VCaP (cell line): Measurements from ENCODE around the gene TEAD1.
A peak's percentile ranks its signal among the peaks of the same experiment; 100 is the strongest.

ENCODE experiments used
- H3K27ac ChIP-seq: fragments of 450-650 bp; 2 replicates; pipeline ENCODE4 v1.5.1; 2017
- CTCF ChIP-seq: fragments of 450-650 bp; conservative IDR thresholded peaks from 2 replicates; pipeline ENCODE4 v1.5.1; 2017; ENCODE audit warnings: mild to moderate bottlenecking, moderate library complexity

TEAD1 gene

GRCh38 chr11:12812849-12813248 lies 138.6 kb downstream of the TEAD1 start:
- TF ChIP-seq CTCF, result no peak
- no peak overlapping the region for H3K27ac ChIP-seq

DNA sequence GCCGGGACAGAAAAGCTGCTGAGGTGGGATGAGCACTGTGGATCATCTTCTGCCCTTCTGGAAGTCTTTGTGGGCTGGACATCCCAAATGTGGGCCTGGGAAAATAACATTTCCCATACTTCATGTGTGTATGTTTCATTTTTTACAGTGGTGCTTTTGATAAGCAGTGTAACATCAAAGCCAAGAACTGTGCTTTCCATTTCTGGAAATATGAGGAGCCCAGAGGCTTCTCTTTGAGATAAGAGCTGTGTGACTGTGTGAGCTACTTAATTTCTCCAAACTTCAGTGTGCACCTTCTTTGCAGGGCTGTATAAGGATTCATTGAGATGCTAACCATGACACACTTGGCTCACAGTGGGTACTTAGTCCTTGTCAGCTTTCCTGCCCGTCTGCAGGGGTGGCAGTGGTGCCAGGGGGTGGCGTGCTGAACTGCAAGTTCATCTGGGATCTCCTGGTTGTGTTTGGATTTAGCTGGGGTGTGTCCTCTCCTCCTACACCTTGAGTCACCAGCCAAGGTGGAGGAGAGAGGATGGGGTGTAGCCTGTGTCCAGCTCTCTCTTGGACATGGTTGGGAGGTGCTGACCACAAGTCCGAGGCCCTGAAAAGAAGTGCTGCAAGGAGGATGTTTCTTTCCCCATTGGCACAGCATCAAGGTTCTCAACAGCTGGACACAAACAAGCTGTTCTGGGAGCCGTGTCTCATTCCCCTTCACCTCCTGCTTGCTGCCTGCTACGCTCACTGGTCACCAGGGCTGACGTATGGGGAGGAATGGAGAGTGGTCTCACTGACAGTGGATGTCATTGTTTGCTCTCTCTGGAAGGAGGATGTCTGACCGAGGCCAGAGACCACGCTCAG lies 139.4 kb downstream of the TEAD1 start:
- TF ChIP-seq CTCF, result no peak
- peak overlapping the region; percentile 44; the same call in 1 of the 2 replicates for H3K27ac ChIP-seq

DNA sequence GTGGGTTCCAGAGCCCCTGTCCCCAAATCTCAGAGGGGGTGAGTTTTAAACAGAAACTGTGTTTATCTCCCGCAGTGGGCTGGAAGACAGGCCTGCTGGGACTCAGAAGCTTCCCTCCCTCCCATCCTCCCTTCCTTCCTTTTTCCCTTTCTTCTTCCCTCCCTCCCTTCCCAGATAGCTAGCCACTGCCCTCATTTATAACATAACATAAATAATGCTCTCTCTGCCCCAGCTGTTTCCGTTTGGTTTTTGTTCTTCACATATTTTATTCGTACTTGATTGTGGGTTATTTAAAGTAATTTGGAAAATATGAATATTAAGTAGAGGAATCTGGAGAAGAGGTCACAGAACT lies 140.9 kb downstream of the TEAD1 start:
- TF ChIP-seq CTCF, result no peak; the same call in 1 of the 2 replicates
- peak overlapping the region; percentile 44; the same call in 1 of the 2 replicates for H3K27ac ChIP-seq

- H3K27ac ChIP-seq, result no peak overlapping the region
- TF ChIP-seq CTCF, result no peak
Observed at GRCh38 chr11:12815931-12816494, 141.8 kb downstream of the TEAD1 start.

DNA sequence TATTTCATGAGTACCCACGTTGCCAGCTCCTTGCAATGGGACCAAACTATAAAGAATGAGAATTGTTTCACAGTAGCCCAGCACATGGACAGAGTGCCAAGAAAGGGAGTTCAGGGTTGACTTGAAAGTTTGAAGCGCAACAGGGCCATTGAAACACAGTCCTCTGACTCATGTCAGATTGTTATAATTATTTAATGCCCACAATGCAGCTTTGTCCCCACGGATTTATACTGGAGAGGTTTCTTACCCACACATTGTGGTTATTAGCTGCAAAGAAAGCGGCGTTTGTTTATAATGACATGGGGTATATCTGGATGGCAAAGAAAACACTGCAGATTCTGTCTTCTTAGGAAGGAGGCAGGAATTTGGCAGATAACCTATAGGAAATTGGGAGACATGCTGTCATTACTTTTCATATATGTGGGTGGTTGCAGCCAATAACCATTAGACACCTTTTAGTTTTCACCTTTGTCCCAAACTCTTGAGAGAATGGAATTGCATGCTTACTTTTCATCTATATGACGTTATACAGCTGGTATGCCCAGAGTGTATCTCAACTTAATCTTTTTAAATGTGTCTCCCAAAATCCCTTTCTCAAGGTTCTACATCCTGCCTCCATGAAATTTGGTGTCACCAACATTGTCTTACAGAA lies 143.6 kb downstream of the TEAD1 start:
- H3K27ac ChIP-seq, result no peak overlapping the region
- no peak for TF ChIP-seq CTCF

DNA sequence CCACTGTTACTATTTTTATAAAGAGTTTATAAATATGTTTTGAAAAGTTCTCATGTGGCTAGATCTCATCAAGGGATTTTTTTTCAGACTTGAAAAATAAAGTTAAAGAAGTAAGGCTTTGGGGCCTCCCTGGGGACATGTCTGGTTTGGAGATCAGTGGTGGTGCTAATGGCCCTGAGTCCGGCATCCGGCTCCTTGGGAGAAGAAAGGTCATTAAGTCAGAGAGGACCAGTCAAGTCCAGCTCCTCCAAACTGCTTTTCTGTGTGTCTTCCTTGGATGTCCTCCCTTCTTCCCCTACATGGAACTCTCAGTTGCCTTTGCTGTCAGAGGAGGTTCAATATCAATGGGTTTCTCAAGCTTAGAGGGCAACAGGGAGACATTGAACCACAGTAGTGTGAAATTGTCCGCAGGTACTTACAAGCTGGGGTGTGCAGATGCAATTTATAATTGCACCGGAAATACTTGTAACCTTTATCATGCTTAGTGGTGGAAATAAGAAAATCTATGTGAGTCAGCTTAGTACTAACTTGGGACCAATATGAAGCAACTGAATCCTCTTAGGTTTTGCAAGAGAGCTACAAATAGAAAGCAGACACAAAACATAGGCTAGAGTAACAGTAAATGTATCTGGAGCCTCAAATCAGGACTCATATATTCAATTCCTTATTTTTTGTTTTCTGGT lies 144.3 kb downstream of the TEAD1 start:
- no peak for TF ChIP-seq CTCF
- H3K27ac ChIP-seq, result no peak overlapping the region
